ENCODE data around the gene HOXD12. TPM values are rescaled to one million over a fixed set of nuclear protein-coding genes. Genes with fewer than 3 reads are reported as not detected.

Gene HOXD12
- total RNA-seq, 3 donors from 2014 or later (not counting 1 experiment from before 2014, with no cell fraction given), result not detected

DNA sequence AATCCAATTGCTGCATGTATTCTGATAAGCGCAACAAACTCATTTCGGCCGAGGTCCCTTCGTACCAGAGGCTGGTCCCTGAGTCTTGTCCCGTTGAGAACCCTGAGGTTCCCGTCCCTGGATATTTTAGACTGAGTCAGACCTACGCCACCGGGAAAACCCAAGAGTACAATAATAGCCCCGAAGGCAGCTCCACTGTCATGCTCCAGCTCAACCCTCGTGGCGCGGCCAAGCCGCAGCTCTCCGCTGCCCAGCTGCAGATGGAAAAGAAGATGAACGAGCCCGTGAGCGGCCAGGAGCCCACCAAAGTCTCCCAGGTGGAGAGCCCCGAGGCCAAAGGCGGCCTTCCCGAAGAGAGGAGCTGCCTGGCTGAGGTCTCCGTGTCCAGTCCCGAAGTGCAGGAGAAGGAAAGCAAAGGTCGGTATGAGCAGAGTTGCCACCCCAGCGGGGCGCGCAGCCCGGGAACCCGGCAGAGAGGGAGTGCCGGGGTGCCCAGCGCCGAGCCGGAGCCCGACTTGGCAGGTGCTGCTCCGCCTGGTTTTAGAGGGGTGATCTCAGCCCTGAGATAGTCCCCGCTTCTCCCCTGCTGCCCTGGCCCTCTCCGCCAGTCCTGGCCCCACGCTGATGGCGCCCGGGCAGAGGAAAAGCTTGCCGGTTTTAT, 17.7 kb downstream of the HOXD12 start:
- Mint-ChIP-seq H3K27ac (no peak overlapping the region), H3K36me3 (peaks cover 14% of the 10 kb centered on the region), H3K27me3 (ENCODE audit: low read depth in 2 of 2) (peaks cover 75 to 77% of the 10 kb centered on the region in 2 donors), H3K4me3 (no peak overlapping the region), H3K9me3 (peaks cover 2% of the 10 kb centered on the region in 2 donors), H3K4me1 (peaks cover 9 to 11% of the 10 kb centered on the region in 2 donors)
- WGBS (ENCODE audit: insufficient coverage), result 25% methylated on average over 40 of the region's 40 CpGs
- DNase-seq, result no peak
- intact Hi-C loops (cut with micrococcal nuclease), result no loop called here
- no peak for ATAC-seq
- H3K4me3 ChIP-seq (ENCODE audit: low read length), result no peak overlapping the region
- H3K9me3 ChIP-seq (ENCODE audit: control insufficient read depth, insufficient read depth, low read length), result peaks cover 13% of the 10 kb centered on the region
- no peaks in the 10 kb centered on the region for H3K36me3 ChIP-seq (ENCODE audit: control insufficient read depth, insufficient read depth, low read length)
- H3K27ac ChIP-seq (ENCODE audit: low read length), result no peak overlapping the region
- TF ChIP-seq, protein P1, sequence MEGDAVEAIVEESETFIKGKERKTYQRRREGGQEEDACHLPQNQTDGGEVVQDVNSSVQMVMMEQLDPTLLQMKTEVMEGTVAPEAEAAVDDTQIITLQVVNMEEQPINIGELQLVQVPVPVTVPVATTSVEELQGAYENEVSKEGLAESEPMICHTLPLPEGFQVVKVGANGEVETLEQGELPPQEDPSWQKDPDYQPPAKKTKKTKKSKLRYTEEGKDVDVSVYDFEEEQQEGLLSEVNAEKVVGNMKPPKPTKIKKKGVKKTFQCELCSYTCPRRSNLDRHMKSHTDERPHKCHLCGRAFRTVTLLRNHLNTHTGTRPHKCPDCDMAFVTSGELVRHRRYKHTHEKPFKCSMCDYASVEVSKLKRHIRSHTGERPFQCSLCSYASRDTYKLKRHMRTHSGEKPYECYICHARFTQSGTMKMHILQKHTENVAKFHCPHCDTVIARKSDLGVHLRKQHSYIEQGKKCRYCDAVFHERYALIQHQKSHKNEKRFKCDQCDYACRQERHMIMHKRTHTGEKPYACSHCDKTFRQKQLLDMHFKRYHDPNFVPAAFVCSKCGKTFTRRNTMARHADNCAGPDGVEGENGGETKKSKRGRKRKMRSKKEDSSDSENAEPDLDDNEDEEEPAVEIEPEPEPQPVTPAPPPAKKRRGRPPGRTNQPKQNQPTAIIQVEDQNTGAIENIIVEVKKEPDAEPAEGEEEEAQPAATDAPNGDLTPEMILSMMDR (IDR thresholded peaks at IDR 0.05), result no peak
- H3K27me3 ChIP-seq (ENCODE audit: control insufficient read depth, insufficient read depth, low read length), result peaks cover 89% of the 10 kb centered on the region
- H3K4me1 ChIP-seq (ENCODE audit: control insufficient read depth, insufficient read depth, low read length), result peaks cover 5% of the 10 kb centered on the region

DNA sequence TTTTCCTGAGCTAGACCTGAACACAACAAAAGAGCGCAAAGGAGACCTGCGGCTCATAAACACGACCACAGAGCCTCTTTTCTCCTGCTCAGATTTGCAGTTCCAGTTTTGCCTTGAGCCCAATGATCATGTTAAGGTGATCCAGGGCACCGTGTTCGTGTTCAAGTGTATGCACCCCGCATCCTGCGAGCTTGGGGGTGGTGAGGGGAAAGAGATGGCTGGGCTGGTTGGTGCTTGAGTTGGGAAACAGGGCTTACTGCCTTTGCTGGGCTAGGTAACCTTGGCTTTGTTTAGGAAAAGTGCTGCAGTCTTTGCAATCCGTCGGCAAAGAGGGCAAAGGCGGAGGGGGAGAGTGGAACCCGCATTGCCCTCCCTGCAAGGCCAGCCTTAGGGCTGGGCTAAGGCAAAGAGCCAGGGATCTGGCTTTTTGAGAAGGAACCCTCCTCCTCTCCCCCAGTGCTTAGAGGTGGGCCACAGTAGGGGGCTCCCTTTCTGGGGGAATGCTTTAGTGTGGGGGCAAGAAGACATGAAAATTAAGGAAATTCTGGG, 18.3 kb downstream of the HOXD12 start:
- H3K9me3 ChIP-seq (ENCODE audit: control insufficient read depth, insufficient read depth, low read length), result peaks cover 13% of the 10 kb centered on the region
- no peak for DNase-seq
- Mint-ChIP-seq H3K36me3 (peaks cover 14% of the 10 kb centered on the region), H3K4me3 (no peak overlapping the region), H3K27ac (no peak overlapping the region), H3K27me3 (ENCODE audit: low read depth in 2 of 2) (peaks cover 69 to 76% of the 10 kb centered on the region in 2 donors), H3K4me1 (peaks cover 9 to 11% of the 10 kb centered on the region in 2 donors), H3K9me3 (peaks cover 2% of the 10 kb centered on the region in 2 donors)
- TF ChIP-seq, protein P1 (IDR thresholded peaks at IDR 0.05), result no peak
- peaks cover 87% of the 10 kb centered on the region for H3K27me3 ChIP-seq (ENCODE audit: control insufficient read depth, insufficient read depth, low read length)
- 8% methylated on average over 11 of the region's 11 CpGs for WGBS (ENCODE audit: insufficient coverage)
- no peak overlapping the region for H3K27ac ChIP-seq (ENCODE audit: low read length)
- intact Hi-C loops (cut with micrococcal nuclease), result no loop called here
- no peaks in the 10 kb centered on the region for H3K36me3 ChIP-seq (ENCODE audit: control insufficient read depth, insufficient read depth, low read length)
- H3K4me1 ChIP-seq (ENCODE audit: control insufficient read depth, insufficient read depth, low read length), result peaks cover 9% of the 10 kb centered on the region
- H3K4me3 ChIP-seq (ENCODE audit: low read length), result no peak overlapping the region
- ATAC-seq, result no peak

DNA sequence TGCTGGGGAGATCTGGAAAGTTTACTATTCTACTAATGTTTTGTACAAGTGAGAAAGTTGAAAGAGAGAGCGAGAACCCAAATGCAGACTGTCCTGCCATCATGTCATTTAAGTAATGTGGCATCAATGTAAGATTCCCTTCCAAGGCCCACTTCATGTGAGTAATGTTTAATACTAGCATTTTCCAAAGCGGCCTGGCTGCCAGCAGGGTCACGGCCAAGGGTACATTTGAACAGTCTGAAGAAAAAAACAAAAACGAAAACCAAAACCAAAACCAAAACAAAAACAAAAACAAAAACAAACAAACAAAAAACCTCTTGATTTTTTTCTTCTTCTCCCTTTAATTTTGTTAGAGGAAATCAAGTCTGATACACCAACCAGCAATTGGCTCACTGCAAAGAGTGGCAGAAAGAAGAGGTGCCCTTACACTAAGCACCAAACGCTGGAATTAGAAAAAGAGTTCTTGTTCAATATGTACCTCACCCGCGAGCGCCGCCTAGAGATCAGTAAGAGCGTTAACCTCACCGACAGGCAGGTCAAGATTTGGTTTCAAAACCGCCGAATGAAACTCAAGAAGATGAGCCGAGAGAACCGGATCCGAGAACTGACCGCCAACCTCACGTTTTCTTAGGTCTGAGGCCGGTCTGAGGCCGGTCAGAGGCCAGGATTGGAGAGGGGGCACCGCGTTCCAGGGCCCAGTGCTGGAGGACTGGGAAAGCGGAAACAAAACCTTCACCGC, 19.2 kb downstream of the HOXD12 start:
- Histone ChIP-seq H3K4me1 (ENCODE audit: control insufficient read depth, insufficient read depth, low read length) (peaks cover 13% of the 10 kb centered on the region), H3K4me3 (ENCODE audit: low read length) (no peak overlapping the region), H3K36me3 (ENCODE audit: control insufficient read depth, insufficient read depth, low read length) (no peaks in the 10 kb centered on the region), H3K27me3 (ENCODE audit: control insufficient read depth, insufficient read depth, low read length) (peaks cover 87% of the 10 kb centered on the region), H3K27ac (ENCODE audit: low read length) (no peak overlapping the region), H3K9me3 (ENCODE audit: control insufficient read depth, insufficient read depth, low read length) (peaks cover 13% of the 10 kb centered on the region)
- TF ChIP-seq, protein P1 (IDR thresholded peaks at IDR 0.05), result no peak
- H3K4me1 Mint-ChIP-seq, result peaks cover 9 to 11% of the 10 kb centered on the region in 2 donors
- peaks cover 2% of the 10 kb centered on the region in 2 donors for H3K9me3 Mint-ChIP-seq
- H3K36me3 Mint-ChIP-seq, result peaks cover 14% of the 10 kb centered on the region
- ATAC-seq (no peak), DNase-seq (peak in 1 of 2 donors; percentile 49)
- no peak overlapping the region for H3K27ac Mint-ChIP-seq
- intact Hi-C loops (cut with micrococcal nuclease), result no loop called here
- 13% methylated on average over 24 of the region's 24 CpGs for WGBS (ENCODE audit: insufficient coverage)
- H3K27me3 Mint-ChIP-seq (ENCODE audit: low read depth in 2 of 2), result peaks cover 67 to 72% of the 10 kb centered on the region in 2 donors
- peak overlapping the region; percentile 28 for H3K4me3 Mint-ChIP-seq
